Ectodermal cell (in vitro differentiated cells): ENCODE data around the gene HSD17B10.

Experiments used
- H3K27ac ChIP-seq: 2 replicates; pipeline ENCODE4 v1.7.0; 2013; ENCODE audit warnings: mild to moderate bottlenecking, low read depth, low read length; ENCODE audit not compliant: insufficient read depth, poor library complexity, severe bottlenecking
- H3K27me3 ChIP-seq: 2 replicates; pipeline ENCODE4 v1.7.0; 2013; ENCODE audit warnings: mild to moderate bottlenecking, low read length; ENCODE audit not compliant: insufficient read depth, control insufficient read depth, poor library complexity, severe bottlenecking
- H3K36me3 ChIP-seq: one replicate; pipeline ENCODE4 v1.7.0; 2013; ENCODE audit warnings: low read length; ENCODE audit not compliant: control insufficient read depth, insufficient read depth
- H3K4me1 ChIP-seq: one replicate; pipeline ENCODE4 v1.7.0; 2013; ENCODE audit warnings: low read length; ENCODE audit not compliant: control insufficient read depth, insufficient read depth
- H3K4me3 ChIP-seq: 2 replicates; pipeline ENCODE4 v1.7.0; 2013; ENCODE audit warnings: low read depth, low read length, control low read depth; ENCODE audit not compliant: insufficient read depth
- H3K9me3 ChIP-seq: 2 replicates; pipeline ENCODE4 v1.7.0; 2013; ENCODE audit warnings: mild to moderate bottlenecking, low read length, moderate library complexity; ENCODE audit not compliant: control insufficient read depth
- WGBS, 2 experiments: methylation state at CpG; one replicate each; pipeline ENCODE4 v1.1.7; 2013; ENCODE audit warnings: missing lambda C conversion rate in 2 of 2; 5-methylcytosine and 5-hydroxymethylcytosine counted together

HSD17B10 gene

DNA sequence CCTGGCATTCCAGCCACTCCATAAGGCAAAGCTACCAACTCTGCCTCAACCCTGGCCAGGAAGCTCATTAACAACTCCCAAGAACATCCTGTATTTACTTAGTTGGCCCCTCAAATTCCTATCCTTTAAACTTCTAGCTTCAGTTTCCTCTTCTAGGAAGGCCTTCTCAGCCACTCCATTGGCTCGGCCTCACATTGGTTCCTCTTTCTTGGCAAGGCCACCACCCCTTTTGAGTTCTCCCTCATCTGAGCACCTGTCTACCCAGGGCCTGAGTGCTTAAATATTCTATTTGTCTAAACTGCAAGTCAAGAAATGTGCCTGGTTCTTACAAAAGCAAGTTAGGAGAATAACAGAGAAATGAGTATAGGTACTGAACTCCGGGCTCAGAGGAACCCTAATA, 21.7 kb downstream of the HSD17B10 start:
- Histone ChIP-seq H3K9me3 (no peaks in the 10 kb centered on the region), H3K4me3 (no peak overlapping the region), H3K36me3 (peaks cover 8% of the 10 kb centered on the region), H3K27ac (no peak overlapping the region), H3K4me1 (no peaks in the 10 kb centered on the region), H3K27me3 (no peaks in the 10 kb centered on the region)
- 90 to 94% methylated on average over 2 of the region's 2 CpGs for WGBS, 2 experiments

DNA sequence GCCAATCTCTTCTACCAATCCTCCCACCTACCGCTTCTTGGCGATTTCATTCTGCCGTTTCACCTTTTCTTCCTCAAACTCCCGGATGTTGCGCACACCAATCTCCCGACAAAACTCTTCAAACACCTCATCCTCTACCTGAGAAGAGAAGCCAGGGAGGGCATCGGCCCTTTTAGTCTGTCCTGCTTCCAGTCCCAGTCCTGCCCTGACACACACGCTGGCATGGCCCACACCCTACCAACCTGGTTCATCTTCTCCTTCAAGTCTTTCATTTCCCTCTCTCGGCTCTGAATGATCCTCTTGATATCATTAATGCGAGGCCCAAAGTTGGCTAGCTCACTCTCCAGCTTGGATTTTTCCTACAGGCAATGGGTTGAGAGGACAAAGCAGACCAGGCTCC, 30.6 kb downstream of the HSD17B10 start:
- no peaks in the 10 kb centered on the region for H3K27me3 ChIP-seq
- H3K4me1 ChIP-seq = no peaks in the 10 kb centered on the region
- no peak overlapping the region for H3K4me3 ChIP-seq
- WGBS, 2 experiments = 94 to 98% methylated on average over 10 of the region's 10 CpGs
- no peak overlapping the region for H3K27ac ChIP-seq
- H3K36me3 ChIP-seq = peaks cover 10% of the 10 kb centered on the region
- no peaks in the 10 kb centered on the region for H3K9me3 ChIP-seq

DNA sequence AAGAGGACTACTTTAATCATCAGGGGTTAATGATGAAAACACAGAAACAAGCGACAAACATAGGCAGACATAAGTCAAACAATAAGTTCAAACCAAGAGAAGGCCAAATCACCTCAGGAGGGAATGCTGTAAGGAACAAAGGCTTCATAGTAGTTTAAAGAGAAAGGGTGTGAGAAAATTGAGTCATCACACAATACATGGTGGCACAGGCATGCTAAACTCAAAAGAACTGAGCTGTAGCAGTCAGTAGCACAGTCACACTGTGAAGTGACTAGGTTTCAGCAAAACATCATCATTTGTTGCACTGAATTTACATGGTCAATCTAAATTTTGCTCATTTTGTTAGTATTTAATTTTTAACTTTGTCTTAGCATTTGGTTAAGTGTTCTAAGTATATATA, 36.0 kb downstream of the HSD17B10 start:
- H3K9me3 ChIP-seq = no peaks in the 10 kb centered on the region
- no peak overlapping the region for H3K4me3 ChIP-seq
- no peak overlapping the region for H3K27ac ChIP-seq
- H3K27me3 ChIP-seq = no peaks in the 10 kb centered on the region
- peaks cover 7% of the 10 kb centered on the region for H3K36me3 ChIP-seq
- WGBS, 2 experiments = 100% methylated on average over 1 of the region's 1 CpG; no CpG with 5 or more reads in 1 of the 2 experiments
- no peaks in the 10 kb centered on the region for H3K4me1 ChIP-seq

GRCh38 chrX:53395605-53396298, 38.4 kb downstream of the HSD17B10 start:
- H3K27me3 ChIP-seq = no peaks in the 10 kb centered on the region
- 92 to 94% methylated on average over 2 of the region's 2 CpGs for WGBS, 2 experiments
- H3K27ac ChIP-seq = no peak overlapping the region
- H3K36me3 ChIP-seq = peaks cover under 1% of the 10 kb centered on the region
- no peak overlapping the region for H3K4me3 ChIP-seq
- H3K4me1 ChIP-seq = no peaks in the 10 kb centered on the region
- H3K9me3 ChIP-seq = no peaks in the 10 kb centered on the region

DNA sequence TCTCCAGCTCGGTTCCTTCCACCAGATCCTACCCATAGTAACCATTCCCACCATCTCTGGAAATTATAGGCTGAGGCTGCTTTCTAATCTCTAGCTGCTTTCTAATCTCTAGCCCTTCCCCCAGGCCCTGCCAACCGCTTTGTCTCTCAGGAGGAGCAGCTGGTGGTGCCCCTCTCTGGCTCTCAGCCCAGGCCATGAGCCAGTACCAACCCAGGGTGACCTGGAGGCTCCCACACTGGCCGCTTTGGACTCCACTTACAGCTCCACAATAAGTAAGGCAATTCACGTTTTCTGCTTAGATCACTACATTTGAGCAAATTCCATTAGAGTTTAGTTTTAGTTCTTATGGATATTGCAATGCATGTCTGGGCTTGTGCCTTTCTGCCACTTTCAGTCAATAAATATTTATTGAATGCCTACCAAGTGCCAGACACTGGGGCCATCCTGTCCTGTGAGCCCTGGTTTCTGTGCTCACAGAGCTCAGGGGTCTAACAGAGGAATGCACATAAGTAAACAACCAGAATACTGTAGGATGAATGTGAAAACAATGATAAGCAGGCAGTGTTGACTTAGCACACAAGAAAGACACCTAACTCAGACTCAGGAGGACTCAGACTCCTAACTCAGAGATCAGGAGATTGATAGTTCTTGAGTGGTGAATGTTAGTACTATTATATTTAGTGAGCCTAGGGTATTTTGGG, 50.6 kb downstream of the HSD17B10 start:
- Histone ChIP-seq H3K4me3 (no peak overlapping the region), H3K27me3 (no peaks in the 10 kb centered on the region), H3K27ac (no peak overlapping the region), H3K36me3 (peaks cover 6% of the 10 kb centered on the region), H3K9me3 (no peaks in the 10 kb centered on the region), H3K4me1 (no peaks in the 10 kb centered on the region)
- 91 to 96% methylated on average over 4 of the region's 4 CpGs for WGBS, 2 experiments
